Osteoblast (primary cell): ENCODE measurements around the gene NBAS. TPM values are rescaled to one million over a fixed set of nuclear protein-coding genes. Genes with fewer than 3 reads are reported as not detected.

ENCODE experiments used
- DNase-seq: peaks from one replicate; pipeline ENCODE4 v3.0.0; 2011; ENCODE audit warnings: low spot score, mixed read lengths; ENCODE audit not compliant: insufficient read length; ENCODE audit errors: missing footprints
- H2AFZ ChIP-seq: 2 replicates; pipeline ENCODE4 v1.6.0; 2011; ENCODE audit warnings: mild to moderate bottlenecking, low read length
- H3K27ac ChIP-seq: 2 replicates; pipeline ENCODE4 v1.5.1; 2011; ENCODE audit warnings: mild to moderate bottlenecking, low read depth, low read length, moderate library complexity
- H3K27me3 ChIP-seq: 2 replicates; pipeline ENCODE4 v1.6.0; 2012; ENCODE audit warnings: mild to moderate bottlenecking, control low read depth, inconsistent platforms, low read length, moderate library complexity; ENCODE audit not compliant: insufficient read depth
- H3K36me3 ChIP-seq: 2 replicates; pipeline ENCODE4 v1.5.1; 2011; ENCODE audit warnings: mild to moderate bottlenecking, low read length, control low read depth, moderate library complexity; ENCODE audit not compliant: insufficient read depth
- H3K4me1 ChIP-seq: 2 replicates; pipeline ENCODE4 v1.5.1; 2011; ENCODE audit warnings: mild to moderate bottlenecking, low read length, control low read depth, moderate library complexity; ENCODE audit not compliant: insufficient read depth
- H3K4me2 ChIP-seq: 2 replicates; pipeline ENCODE4 v1.6.0; 2011; ENCODE audit warnings: mild to moderate bottlenecking, low read length; ENCODE audit not compliant: insufficient read depth
- H3K4me3 ChIP-seq: fragments of 200-600 bp; sonication (generic); 3 replicates; pipeline ENCODE4 v1.5.1; 2012; ENCODE audit warnings: mild to moderate bottlenecking, low read length, inconsistent platforms; ENCODE audit not compliant: insufficient read depth
- H3K79me2 ChIP-seq: 2 replicates; pipeline ENCODE4 v1.6.0; 2012; ENCODE audit warnings: mild to moderate bottlenecking, low read length, control low read depth, inconsistent platforms; ENCODE audit not compliant: insufficient read depth
- H3K9me3 ChIP-seq: 2 replicates; pipeline ENCODE4 v1.5.1; 2011; ENCODE audit warnings: low read depth, low read length, control low read depth
- H4K20me1 ChIP-seq: 2 replicates; pipeline ENCODE4 v1.6.0; 2012; ENCODE audit warnings: mild to moderate bottlenecking, low read length, control low read depth; ENCODE audit not compliant: insufficient read depth
- CTCF ChIP-seq: IDR thresholded peaks from 2 replicates; pipeline ENCODE4 v1.5.1; 2011; ENCODE audit warnings: mild to moderate bottlenecking, low read depth, low read length, moderate library complexity; ENCODE audit errors: extremely low read depth
- total RNA-seq: library from RNA; depleted of rRNA; stranded (reverse); fragments of >200 nt; gene quantifications from 2 replicates; pipeline ENCODE4 v1.2.3, GENCODE V29; 2012

Gene NBAS
- total RNA-seq, 1 donor = 98.1 TPM

GRCh38 chr2:15158532-15158931, 402.6 kb downstream of the NBAS start:
- no peaks in the 10 kb centered on the region for H3K9me3 ChIP-seq
- no peaks in the 10 kb centered on the region for H4K20me1 ChIP-seq
- no peak overlapping the region for H3K4me3 ChIP-seq
- no peak for TF ChIP-seq CTCF
- no peaks in the 10 kb centered on the region for H3K27me3 ChIP-seq
- no peaks in the 10 kb centered on the region for H3K36me3 ChIP-seq
- H3K4me1 ChIP-seq = peaks cover 7% of the 10 kb centered on the region
- no peak overlapping the region for H3K27ac ChIP-seq
- no peak overlapping the region for H3K4me2 ChIP-seq
- H2AFZ ChIP-seq = no peak overlapping the region
- no peak for DNase-seq
- H3K79me2 ChIP-seq = no peaks in the 10 kb centered on the region

GRCh38 chr2:15158100-15158499, 403.0 kb downstream of the NBAS start:
- no peak for TF ChIP-seq CTCF
- no peak overlapping the region for H3K27ac ChIP-seq
- no peaks in the 10 kb centered on the region for H3K27me3 ChIP-seq
- no peak overlapping the region for H3K4me3 ChIP-seq
- H2AFZ ChIP-seq = no peak overlapping the region
- no peaks in the 10 kb centered on the region for H4K20me1 ChIP-seq
- DNase-seq = no peak
- H3K9me3 ChIP-seq = no peaks in the 10 kb centered on the region
- H3K79me2 ChIP-seq = no peaks in the 10 kb centered on the region
- no peak overlapping the region for H3K4me2 ChIP-seq
- H3K36me3 ChIP-seq = no peaks in the 10 kb centered on the region
- peaks cover 7% of the 10 kb centered on the region for H3K4me1 ChIP-seq

GRCh38 chr2:15155959-15156574, 405.1 kb downstream of the NBAS start:
- Histone ChIP-seq H3K27ac (no peak overlapping the region), H3K27me3 (no peaks in the 10 kb centered on the region), H3K36me3 (no peaks in the 10 kb centered on the region), H3K4me1 (peaks cover 7% of the 10 kb centered on the region), H2AFZ (no peak overlapping the region), H3K4me2 (no peak overlapping the region), H3K4me3 (no peak overlapping the region), H3K79me2 (no peaks in the 10 kb centered on the region), H4K20me1 (no peaks in the 10 kb centered on the region), H3K9me3 (no peaks in the 10 kb centered on the region)
- no peak for TF ChIP-seq CTCF
- no peak for DNase-seq

- H3K4me2 ChIP-seq = peak overlapping the region; percentile 11
- no peaks in the 10 kb centered on the region for H3K36me3 ChIP-seq
- no peak overlapping the region for H3K27ac ChIP-seq
- H3K4me1 ChIP-seq = peaks cover 7% of the 10 kb centered on the region
- TF ChIP-seq CTCF = no peak
- H3K27me3 ChIP-seq = no peaks in the 10 kb centered on the region
- no peak overlapping the region for H2AFZ ChIP-seq
- H3K4me3 ChIP-seq = no peak overlapping the region
- H3K9me3 ChIP-seq = no peaks in the 10 kb centered on the region
- DNase-seq = no peak
- no peaks in the 10 kb centered on the region for H4K20me1 ChIP-seq
- no peaks in the 10 kb centered on the region for H3K79me2 ChIP-seq
Observed at GRCh38 chr2:15154297-15154696, 406.8 kb downstream of the NBAS start.
